Spleen (tissue), 11 donors: Measurements from ENCODE around the gene PRKCE. TPM values are rescaled to one million over a fixed set of nuclear protein-coding genes. Genes with fewer than 3 reads are reported as not detected.

Experiments used
- DNase-seq: peaks from one replicate; pipeline ENCODE4 v3.0.0-alpha.2; 2020
- H3K27ac ChIP-seq, 8 donors: fragments of 200-600 bp; sonication (generic) in 7 of 8; 1 replicate in 4 of 8; 2 replicates in 4 of 8; pipeline versions ENCODE4 v1.5.0 to v1.8.0; 2016 to 2021; ENCODE audit warnings: inconsistent platforms in 4 of 8, mild to moderate bottlenecking in 4 of 8, moderate library complexity in 1 of 8
- H3K27me3 ChIP-seq, 7 donors: fragments of 200-600 bp; sonication (generic) in 6 of 7; replicated peaks in 1 of 7; 1 replicate in 4 of 7; 2 replicates in 3 of 7; pipeline versions ENCODE4 v1.5.0 to v1.8.0; 2016 to 2021; ENCODE audit warnings: inconsistent platforms in 3 of 7, mild to moderate bottlenecking in 1 of 7
- H3K36me3 ChIP-seq, 6 donors: fragments of 200-600 bp; sonication (generic) in 5 of 6; 1 replicate in 4 of 6; 2 replicates in 2 of 6; pipeline versions ENCODE4 v1.5.0 to v1.8.0; 2016 to 2021; ENCODE audit warnings: inconsistent platforms in 2 of 6
- H3K4me1 ChIP-seq, 6 donors: fragments of 200-600 bp; sonication (generic) in 5 of 6; 1 replicate in 3 of 6; 2 replicates in 3 of 6; pipeline versions ENCODE4 v1.5.0 to v1.8.0; 2016 to 2021; ENCODE audit warnings: inconsistent platforms in 3 of 6
- H3K4me3 ChIP-seq, 8 donors: fragments of 200-600 bp; sonication (generic) in 7 of 8; 1 replicate in 4 of 8; 2 replicates in 4 of 8; pipeline versions ENCODE4 v1.5.0 to v1.8.0; 2016 to 2021; ENCODE audit warnings: inconsistent platforms in 4 of 8, mild to moderate bottlenecking in 4 of 8, moderate library complexity in 2 of 8
- H3K9me3 ChIP-seq, 8 donors: fragments of 200-600 bp; sonication (generic) in 7 of 8; 1 replicate in 4 of 8; 2 replicates in 4 of 8; pipeline versions ENCODE4 v1.5.0 to v1.8.0; 2016 to 2021; ENCODE audit warnings: inconsistent platforms in 4 of 8
- POLR2A ChIP-seq, 3 donors: fragments of 450-650 bp; IDR thresholded peaks; one replicate each; pipeline ENCODE4 v1.5.1; 2017; ENCODE audit warnings: antibody characterized with exemption in 3 of 3, mild to moderate bottlenecking in 1 of 3
- POLR2AphosphoS5 ChIP-seq, 3 donors: sonication (generic); formaldehyde crosslinking; IDR thresholded peaks; one replicate each; pipeline ENCODE4 v1.5.1; 2017; ENCODE audit warnings: antibody characterized with exemption in 3 of 3
- WGBS, 5 donors: extraction: QIAGEN DNeasy Blood & Tissue Kit in 3 of 5; methylation state at CpG; one replicate each; pipeline versions ENCODE4 v1.1.5 to v1.1.7; 2013 to 2018; 5-methylcytosine and 5-hydroxymethylcytosine counted together
- intact Hi-C: fragments of 100-400 bp; cut with DNase I; formaldehyde crosslinking; loops from one replicate; pipeline ENCODE4 v1.15.0; 2023; ENCODE audit warnings: low total_unique reads
- polyA plus RNA-seq, 3 donors: library from polyadenylated mRNA; stranded (reverse); fragments of 200-250 nt; gene quantifications; one replicate each; pipeline ENCODE4 v1.2.1, GENCODE V29; 2013
- total RNA-seq, 7 donors: library from RNA; depleted of rRNA in 3 of 7; stranded (reverse); fragments of >200 nt in 3 of 7; fragmentation: NEBNext Ultra II Directional in 4 of 7; extraction: Animal tissue kit (Norgen Biotek cat#: 25700) in 4 of 7; gene quantifications; one replicate each; pipeline versions ENCODE4 v1.1.0 to v1.2.1, GENCODE V29; 2016 to 2021
- TF ChIP-seq, protein P1 (sequence below), 11 experiments: fragments of 200-600 bp in 7 of 11; fragments of 450-650 bp in 4 of 11; sonication (generic) in 4 of 11; IDR thresholded peaks in 8 of 11; conservative IDR thresholded peaks in 3 of 11; 1 replicate in 7 of 11; 2 replicates in 4 of 11; pipeline versions ENCODE4 v1.4.0 to v1.8.0; 2016 to 2021; ENCODE audit warnings: antibody characterized with exemption in 11 of 11, inconsistent platforms in 4 of 11, mild to moderate bottlenecking in 1 of 11
- donor health status: healthy with polysubstance abuse.
- donor health status: DM: no; HTN: no; CAD: no; lungs with moderate emphysema.
- donor health status: DM: no; HTN: no; CAD: no.
- donor health status: Bipolar disorder and iron deficiency.
- donor health status: healthy.
- donor health status: DM: no; HTN: no; CAD: no.
- donor health status: DM: yes; HTN: yes; CAD: no.

PRKCE gene
- total and polyA plus RNA-seq, 10 donors = 2.5 to 43.6 (median 18.8) TPM

DNA sequence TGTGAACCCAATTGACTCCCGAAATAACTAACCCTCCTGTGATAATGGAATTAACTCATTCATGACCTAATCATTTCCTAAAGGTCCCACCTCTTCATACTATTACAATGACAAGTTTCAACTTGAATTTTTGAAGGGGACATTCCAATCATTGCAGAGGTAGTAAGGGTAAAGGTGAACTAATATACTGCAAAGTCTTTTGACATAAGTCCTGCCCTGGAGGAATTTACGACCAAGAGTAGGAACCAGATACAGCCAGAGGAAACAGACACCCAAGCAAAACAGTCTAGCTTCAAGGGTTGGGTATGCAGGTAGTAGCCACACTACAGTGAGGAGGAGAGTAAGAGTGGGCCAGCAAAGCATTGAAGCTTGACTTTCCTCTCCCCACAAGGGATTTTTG lies 39.2 kb upstream of the PRKCE start:
- no peak for DNase-seq
- H3K4me1 ChIP-seq = peaks cover 7 to 45% (median 20%) of the 10 kb centered on the region in 6 donors
- TF ChIP-seq POLR2AphosphoS5 (IDR thresholded peaks at IDR 0.05) = no peak
- TF ChIP-seq, protein P1, sequence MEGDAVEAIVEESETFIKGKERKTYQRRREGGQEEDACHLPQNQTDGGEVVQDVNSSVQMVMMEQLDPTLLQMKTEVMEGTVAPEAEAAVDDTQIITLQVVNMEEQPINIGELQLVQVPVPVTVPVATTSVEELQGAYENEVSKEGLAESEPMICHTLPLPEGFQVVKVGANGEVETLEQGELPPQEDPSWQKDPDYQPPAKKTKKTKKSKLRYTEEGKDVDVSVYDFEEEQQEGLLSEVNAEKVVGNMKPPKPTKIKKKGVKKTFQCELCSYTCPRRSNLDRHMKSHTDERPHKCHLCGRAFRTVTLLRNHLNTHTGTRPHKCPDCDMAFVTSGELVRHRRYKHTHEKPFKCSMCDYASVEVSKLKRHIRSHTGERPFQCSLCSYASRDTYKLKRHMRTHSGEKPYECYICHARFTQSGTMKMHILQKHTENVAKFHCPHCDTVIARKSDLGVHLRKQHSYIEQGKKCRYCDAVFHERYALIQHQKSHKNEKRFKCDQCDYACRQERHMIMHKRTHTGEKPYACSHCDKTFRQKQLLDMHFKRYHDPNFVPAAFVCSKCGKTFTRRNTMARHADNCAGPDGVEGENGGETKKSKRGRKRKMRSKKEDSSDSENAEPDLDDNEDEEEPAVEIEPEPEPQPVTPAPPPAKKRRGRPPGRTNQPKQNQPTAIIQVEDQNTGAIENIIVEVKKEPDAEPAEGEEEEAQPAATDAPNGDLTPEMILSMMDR (IDR thresholded peaks at IDR 0.05 in 8 of 11, conservative IDR thresholded peaks at IDR 0.05 in 3 of 11) = no peak
- no peak for TF ChIP-seq POLR2A (IDR thresholded peaks at IDR 0.05)
- no peaks in the 10 kb centered on the region for H3K27me3 ChIP-seq
- intact Hi-C loops = no loop called here
- H3K27ac ChIP-seq = peak overlapping the region in 1 of 8 donors; percentile 92
- WGBS, 5 donors = 66 to 81% (median 70%) methylated on average over 2 of the region's 2 CpGs
- H3K36me3 ChIP-seq = no peaks in the 10 kb centered on the region
- no peak overlapping the region for H3K4me3 ChIP-seq
- no peaks in the 10 kb centered on the region for H3K9me3 ChIP-seq

DNA sequence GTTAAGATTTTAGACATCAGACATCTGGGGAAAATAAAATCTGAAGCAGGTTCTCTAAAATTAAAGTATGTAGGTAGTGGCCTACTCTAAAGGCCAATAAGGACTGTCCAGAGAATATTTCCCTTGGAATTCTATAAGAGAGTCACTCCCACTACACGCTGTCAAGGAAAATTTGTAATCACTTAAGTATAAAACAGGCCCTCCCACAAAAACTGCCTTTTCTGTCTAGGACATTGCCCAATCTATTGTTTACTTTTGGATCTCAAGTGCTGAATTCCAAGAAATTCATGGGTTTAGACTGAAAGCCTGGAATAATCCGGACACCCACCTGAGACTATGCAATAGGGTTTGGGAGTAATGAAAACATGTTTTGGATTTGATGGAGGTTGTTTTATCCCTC lies 38.7 kb upstream of the PRKCE start:
- intact Hi-C loops = no loop called here
- no peak for DNase-seq
- Histone ChIP-seq H3K9me3 (no peaks in the 10 kb centered on the region), H3K27me3 (no peaks in the 10 kb centered on the region), H3K4me1 (peaks cover 7 to 40% (median 20%) of the 10 kb centered on the region in 6 donors), H3K4me3 (no peak overlapping the region), H3K27ac (no peak overlapping the region), H3K36me3 (no peaks in the 10 kb centered on the region)
- 66 to 88% (median 80%) methylated on average over 2 of the region's 2 CpGs for WGBS, 5 donors
- TF ChIP-seq POLR2A (IDR thresholded peaks at IDR 0.05) (no peak), POLR2AphosphoS5 (IDR thresholded peaks at IDR 0.05) (no peak)
- TF ChIP-seq, protein P1 (IDR thresholded peaks at IDR 0.05 in 8 of 11, conservative IDR thresholded peaks at IDR 0.05 in 3 of 11) = no peak

DNA sequence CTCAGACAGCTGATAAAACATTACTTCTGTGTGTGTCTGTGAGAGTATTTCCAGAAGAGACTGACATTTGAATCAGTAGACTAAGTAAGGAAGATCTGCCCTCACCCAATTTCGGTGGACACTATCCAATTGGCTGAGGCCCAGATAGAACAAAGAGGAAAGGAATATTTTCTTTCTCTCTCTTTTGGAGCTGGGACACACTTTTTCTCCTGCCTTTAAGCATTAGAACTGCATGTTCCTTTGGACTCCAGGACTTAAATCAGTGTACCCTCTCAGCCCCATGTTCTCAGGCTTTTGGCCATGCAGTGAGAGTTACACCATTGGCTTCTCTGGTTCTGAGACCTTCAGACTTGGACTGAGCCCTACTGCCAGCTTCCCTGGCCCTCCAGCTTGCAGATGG lies 37.1 kb upstream of the PRKCE start:
- H3K27ac ChIP-seq = no peak overlapping the region
- no peaks in the 10 kb centered on the region for H3K9me3 ChIP-seq
- no peaks in the 10 kb centered on the region for H3K36me3 ChIP-seq
- WGBS, 5 donors = 71 to 90% (median 79%) methylated on average over 1 of the region's 1 CpG
- intact Hi-C loops = no loop called here
- no peak overlapping the region for H3K4me3 ChIP-seq
- peaks cover 7 to 24% (median 17%) of the 10 kb centered on the region in 6 donors for H3K4me1 ChIP-seq
- no peak for DNase-seq
- TF ChIP-seq POLR2AphosphoS5 (IDR thresholded peaks at IDR 0.05) = no peak
- TF ChIP-seq, protein P1 (IDR thresholded peaks at IDR 0.05 in 8 of 11, conservative IDR thresholded peaks at IDR 0.05 in 3 of 11) = peak in 1 of 11 experiments; percentile 13
- TF ChIP-seq POLR2A (IDR thresholded peaks at IDR 0.05) = no peak
- H3K27me3 ChIP-seq = no peaks in the 10 kb centered on the region

DNA sequence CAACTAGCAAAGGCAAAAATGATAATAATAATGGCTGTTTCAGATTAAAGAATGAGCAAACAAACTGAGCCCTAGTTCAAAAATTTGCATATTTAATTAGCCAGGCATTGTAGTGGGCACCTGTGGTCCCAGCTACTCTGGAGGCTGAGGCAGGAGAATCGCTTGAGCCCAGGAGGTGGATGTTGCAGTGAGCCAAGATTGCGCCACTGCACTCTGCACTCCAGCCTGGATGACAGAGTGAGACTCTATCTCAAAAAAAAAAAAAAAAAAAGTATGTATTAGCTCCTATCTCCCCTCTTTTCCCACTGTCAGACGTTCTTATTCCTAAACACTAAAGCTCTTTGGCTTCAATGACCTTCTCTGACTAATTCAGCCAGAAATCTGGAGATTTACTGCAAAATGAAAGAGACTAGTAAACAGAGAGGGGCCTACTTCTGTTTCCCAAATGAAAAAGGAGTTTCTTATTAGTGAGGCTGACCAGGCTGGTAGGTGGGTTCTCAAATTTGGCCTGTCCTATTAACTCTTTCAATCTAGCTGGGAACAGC lies 36.5 kb upstream of the PRKCE start:
- H3K4me1 ChIP-seq = peaks cover 4 to 18% (median 11%) of the 10 kb centered on the region in 6 donors
- intact Hi-C loops = no loop called here

More for the DNA sequence above, 36.5 kb upstream of the PRKCE start:
- 77 to 93% (median 82%) methylated on average over 3 of the region's 3 CpGs for WGBS, 5 donors
- Histone ChIP-seq H3K36me3 (no peaks in the 10 kb centered on the region), H3K27ac (no peak overlapping the region), H3K27me3 (no peaks in the 10 kb centered on the region), H3K9me3 (no peaks in the 10 kb centered on the region), H3K4me3 (no peak overlapping the region)
- TF ChIP-seq, protein P1 (IDR thresholded peaks at IDR 0.05 in 8 of 11, conservative IDR thresholded peaks at IDR 0.05 in 3 of 11) = no peak
- TF ChIP-seq POLR2AphosphoS5 (IDR thresholded peaks at IDR 0.05) (no peak), POLR2A (IDR thresholded peaks at IDR 0.05) (no peak)
- DNase-seq = no peak
